GM12891 (cell line): ENCODE measurements around the gene ADPRM.

ENCODE experiments used
- PAX5 ChIP-seq: IDR thresholded peaks from 2 replicates; pipeline ENCODE4 v1.6.1; 2011; ENCODE audit warnings: low read length, moderate library complexity, mild to moderate bottlenecking; ENCODE audit not compliant: insufficient read depth, severe bottlenecking
- POLR2A ChIP-seq: IDR thresholded peaks from 2 replicates; pipeline ENCODE4 v1.6.1; 2011; ENCODE audit warnings: low read depth, low read length, control low read depth
- POLR2AphosphoS5 ChIP-seq: IDR thresholded peaks from 2 replicates; pipeline ENCODE4 v1.6.1; 2011; ENCODE audit warnings: low read depth, low read length, control low read depth
- POU2F2 ChIP-seq: IDR thresholded peaks from 2 replicates; pipeline ENCODE4 v1.6.1; 2011; ENCODE audit warnings: low read depth, mild to moderate bottlenecking, control low read depth, low read length, moderate library complexity
- SPI1 ChIP-seq: IDR thresholded peaks from 2 replicates; pipeline ENCODE4 v1.6.1; 2011; ENCODE audit warnings: low read depth, low read length, control low read depth
- TAF1 ChIP-seq: IDR thresholded peaks from 2 replicates; pipeline ENCODE4 v1.6.1; 2011; ENCODE audit warnings: low read depth, low read length, control low read depth

- TF ChIP-seq POLR2AphosphoS5 (no peak), POLR2A (no peak), SPI1 (no peak), TAF1 (no peak), POU2F2 (no peak), PAX5 (no peak)
Observed at GRCh38 chr17:10756185-10756584, 58.8 kb downstream of the ADPRM start.
